Spleen (tissue), 7 donors: ENCODE measurements around the gene NKX2-2.

ENCODE experiments used
- CTCF ChIP-seq, 11 experiments: fragments of 200-600 bp in 7 of 11; fragments of 450-650 bp in 4 of 11; sonication (generic) in 4 of 11; IDR thresholded peaks in 8 of 11; conservative IDR thresholded peaks in 3 of 11; 1 replicate in 7 of 11; 2 replicates in 4 of 11; pipeline versions ENCODE4 v1.4.0 to v1.8.0; 2016 to 2021; ENCODE audit warnings: antibody characterized with exemption in 11 of 11, inconsistent platforms in 4 of 11, mild to moderate bottlenecking in 1 of 11
- POLR2A ChIP-seq, 3 donors: fragments of 450-650 bp; IDR thresholded peaks; one replicate each; pipeline ENCODE4 v1.5.1; 2017; ENCODE audit warnings: antibody characterized with exemption in 3 of 3, mild to moderate bottlenecking in 1 of 3
- POLR2AphosphoS5 ChIP-seq, 3 donors: sonication (generic); formaldehyde crosslinking; IDR thresholded peaks; one replicate each; pipeline ENCODE4 v1.5.1; 2017; ENCODE audit warnings: antibody characterized with exemption in 3 of 3
- donor health status: DM: no; HTN: no; CAD: no; lungs with moderate emphysema.
- donor health status: DM: no; HTN: no; CAD: no.
- donor health status: DM: no; HTN: no; CAD: no.

GRCh38 chr20:21550587-21550986 is 36.7 kb upstream of the NKX2-2 start:
- TF ChIP-seq CTCF (IDR thresholded peaks at IDR 0.05 in 8 of 11, conservative IDR thresholded peaks at IDR 0.05 in 3 of 11) (no peak), POLR2A (IDR thresholded peaks at IDR 0.05) (no peak), POLR2AphosphoS5 (IDR thresholded peaks at IDR 0.05) (no peak)
